A673 (cell line): ENCODE results near the gene RAP2C.

Experiments
- EZH2 ChIP-seq: fragments of 200-600 bp; sonication (generic); IDR thresholded peaks from 2 replicates; pipeline ENCODE4 v1.6.1; 2017; ENCODE audit warnings: borderline replicate concordance, low read depth, mild to moderate bottlenecking, mixed read lengths, antibody characterized with exemption, low read length; ENCODE audit not compliant: poor library complexity, severe bottlenecking
- TF ChIP-seq, protein P1 (sequence below): fragments of 300-800, 200-600 bp; sonication (generic); conservative IDR thresholded peaks from 2 replicates; pipeline ENCODE4 v1.5.1; 2017; ENCODE audit warnings: low read depth, mild to moderate bottlenecking, antibody characterized with exemption, low read length, moderate library complexity, mixed read lengths

DNA sequence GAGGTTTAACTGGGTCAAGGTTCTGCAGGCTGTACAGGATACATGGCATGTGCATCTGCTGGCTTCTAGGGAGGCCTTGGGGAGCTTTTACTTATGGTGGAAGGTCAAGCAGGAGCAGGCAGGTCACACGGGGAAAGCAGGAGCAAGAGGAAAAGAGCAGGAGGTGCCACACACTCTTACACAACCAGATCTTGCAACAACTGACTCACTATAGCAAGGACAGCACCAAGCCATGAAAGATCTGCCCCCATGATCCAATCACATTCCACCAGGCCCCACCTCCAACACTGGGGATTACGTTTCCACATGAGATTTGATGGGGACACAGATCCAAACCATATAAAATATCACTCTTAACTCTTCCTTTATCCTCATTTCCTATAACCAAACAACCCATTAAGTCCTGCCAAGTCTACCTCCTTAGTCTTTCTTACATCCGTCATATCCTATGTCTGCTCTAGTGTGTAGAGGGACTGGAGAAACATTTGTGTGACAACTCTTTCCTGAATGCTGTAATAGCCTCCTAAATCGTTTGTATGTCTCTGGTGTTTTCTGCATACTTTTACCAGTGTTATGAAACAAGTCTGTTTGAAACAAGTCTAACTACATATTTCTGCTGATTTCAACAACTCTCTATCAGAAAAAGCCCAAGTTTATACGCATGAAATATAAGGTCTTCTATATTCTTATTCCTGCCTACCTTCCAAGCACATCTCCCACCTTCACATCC lies 8.3 kb upstream of the RAP2C start:
- TF ChIP-seq, protein P1, sequence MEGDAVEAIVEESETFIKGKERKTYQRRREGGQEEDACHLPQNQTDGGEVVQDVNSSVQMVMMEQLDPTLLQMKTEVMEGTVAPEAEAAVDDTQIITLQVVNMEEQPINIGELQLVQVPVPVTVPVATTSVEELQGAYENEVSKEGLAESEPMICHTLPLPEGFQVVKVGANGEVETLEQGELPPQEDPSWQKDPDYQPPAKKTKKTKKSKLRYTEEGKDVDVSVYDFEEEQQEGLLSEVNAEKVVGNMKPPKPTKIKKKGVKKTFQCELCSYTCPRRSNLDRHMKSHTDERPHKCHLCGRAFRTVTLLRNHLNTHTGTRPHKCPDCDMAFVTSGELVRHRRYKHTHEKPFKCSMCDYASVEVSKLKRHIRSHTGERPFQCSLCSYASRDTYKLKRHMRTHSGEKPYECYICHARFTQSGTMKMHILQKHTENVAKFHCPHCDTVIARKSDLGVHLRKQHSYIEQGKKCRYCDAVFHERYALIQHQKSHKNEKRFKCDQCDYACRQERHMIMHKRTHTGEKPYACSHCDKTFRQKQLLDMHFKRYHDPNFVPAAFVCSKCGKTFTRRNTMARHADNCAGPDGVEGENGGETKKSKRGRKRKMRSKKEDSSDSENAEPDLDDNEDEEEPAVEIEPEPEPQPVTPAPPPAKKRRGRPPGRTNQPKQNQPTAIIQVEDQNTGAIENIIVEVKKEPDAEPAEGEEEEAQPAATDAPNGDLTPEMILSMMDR: no peak
- no peak for TF ChIP-seq EZH2
